Measurements from ENCODE around the gene DBN1.

- TF ChIP-seq MAX (IDR thresholded peaks at IDR 0.05; ENCODE audit: insufficient read depth, insufficient read length) (no peak), EZH2 (IDR thresholded peaks at IDR 0.05; ENCODE audit: borderline replicate concordance, low read depth, low read length, severe bottlenecking) (no peak)
Observed at GRCh38 chr5:177449140-177450061, 24.0 kb downstream of the DBN1 start.
